Body of pancreas (tissue), 4 donors: Measurements from ENCODE around the gene ANKRD55.

Experiments
- CTCF ChIP-seq, 7 experiments: fragments of 450-650 bp in 4 of 7; fragments of 200-600 bp in 3 of 7; sonication (generic) in 3 of 7; IDR thresholded peaks; one replicate each; pipeline ENCODE4 v1.5.1; 2016 to 2019; ENCODE audit warnings: antibody characterized with exemption in 7 of 7
- POLR2A ChIP-seq, 3 donors: fragments of 450-650 bp; IDR thresholded peaks; one replicate each; pipeline ENCODE4 v1.6.1; 2016; ENCODE audit warnings: antibody characterized with exemption in 3 of 3, mild to moderate bottlenecking in 2 of 3

DNA sequence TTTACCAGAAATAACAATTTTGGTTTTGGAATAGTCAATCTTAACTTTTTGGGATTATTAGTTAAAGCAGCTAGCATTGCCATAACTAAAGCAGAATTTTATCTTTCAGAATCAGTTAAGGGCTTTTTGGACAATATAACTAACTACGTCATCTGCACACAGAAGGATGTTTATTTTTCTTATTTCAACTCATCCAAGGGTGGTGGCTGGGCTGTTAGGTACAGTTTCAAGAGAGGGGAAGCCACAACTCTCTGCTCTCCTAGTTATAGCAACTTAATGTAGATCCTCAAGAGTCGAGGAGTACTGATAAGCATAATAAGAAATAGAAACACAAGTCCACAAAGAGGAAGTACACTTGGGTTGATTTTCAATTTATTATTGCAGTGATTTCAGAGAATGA, 65.6 kb downstream of the ANKRD55 start:
- TF ChIP-seq CTCF (IDR thresholded peaks at IDR 0.05) (no peak), POLR2A (IDR thresholded peaks at IDR 0.05) (no peak)
